ENCODE data around the gene CCL17.

- TF ChIP-seq CTCF (IDR thresholded peaks at IDR 0.05) = no peak
- no peak for TF ChIP-seq POLR2AphosphoS5 (IDR thresholded peaks at IDR 0.05; ENCODE audit: low read depth, low read length)
Observed at GRCh38 chr16:57355898-57356414, 48.6 kb upstream of the CCL17 start.

Data from Panc1 (cell line).